Prostate gland (tissue), 2 donors: ENCODE measurements around the gene PRKAG2.

ENCODE experiments used
- CTCF ChIP-seq, 4 experiments: fragments of 200-600 bp in 2 of 4; fragments of 450-650 bp in 2 of 4; sonication (generic) in 2 of 4; IDR thresholded peaks; 1 replicate in 3 of 4; 2 replicates in 1 of 4; pipeline ENCODE4 v1.5.1; 2016 to 2019; ENCODE audit warnings: antibody characterized with exemption in 4 of 4, mild to moderate bottlenecking in 2 of 4, moderate library complexity in 2 of 4
- POLR2AphosphoS5 ChIP-seq: sonication (generic); formaldehyde crosslinking; IDR thresholded peaks from one replicate; pipeline ENCODE4 v1.6.1; 2017; ENCODE audit warnings: antibody characterized with exemption

- TF ChIP-seq CTCF (IDR thresholded peaks at IDR 0.05) (no peak), POLR2AphosphoS5 (no peak)
Measured at GRCh38 chr7:151648429-151648828, 228.5 kb downstream of the PRKAG2 start.
